Vagina (tissue), 2 donors: Measurements from ENCODE around the gene EML6.

Experiments
- POLR2A ChIP-seq, 2 donors: fragments of 450-650 bp; IDR thresholded peaks; one replicate each; pipeline ENCODE4 v1.6.1; 2017; ENCODE audit warnings: antibody characterized with exemption in 2 of 2, mild to moderate bottlenecking in 2 of 2, moderate library complexity in 2 of 2
- TF ChIP-seq, protein P1 (sequence below), 3 experiments: fragments of 450-650 bp in 2 of 3; fragments of 200-600 bp in 1 of 3; sonication (generic) in 1 of 3; IDR thresholded peaks; one replicate each; pipeline ENCODE4 v1.5.1; 2017 to 2019; ENCODE audit warnings: antibody characterized with exemption in 3 of 3, mild to moderate bottlenecking in 2 of 3, moderate library complexity in 2 of 3

DNA sequence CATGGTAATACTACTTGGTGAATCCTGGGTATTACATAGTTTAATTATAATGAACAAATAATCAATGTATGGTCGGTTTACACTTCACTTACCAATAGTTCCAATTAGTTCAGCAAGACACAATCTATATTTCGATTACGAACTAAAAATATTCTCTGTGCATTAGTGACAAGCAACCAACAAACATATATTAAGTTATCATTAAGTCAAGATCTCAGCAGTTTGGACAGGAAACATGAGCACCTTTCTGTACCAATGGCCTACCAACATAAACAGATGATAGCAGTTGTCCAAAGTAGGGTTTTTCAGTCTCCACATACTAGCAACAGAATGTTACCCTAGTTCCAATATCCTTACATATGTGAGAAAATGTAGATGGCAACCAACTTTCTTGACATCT, 294.0 kb downstream of the EML6 start:
- TF ChIP-seq, protein P1, sequence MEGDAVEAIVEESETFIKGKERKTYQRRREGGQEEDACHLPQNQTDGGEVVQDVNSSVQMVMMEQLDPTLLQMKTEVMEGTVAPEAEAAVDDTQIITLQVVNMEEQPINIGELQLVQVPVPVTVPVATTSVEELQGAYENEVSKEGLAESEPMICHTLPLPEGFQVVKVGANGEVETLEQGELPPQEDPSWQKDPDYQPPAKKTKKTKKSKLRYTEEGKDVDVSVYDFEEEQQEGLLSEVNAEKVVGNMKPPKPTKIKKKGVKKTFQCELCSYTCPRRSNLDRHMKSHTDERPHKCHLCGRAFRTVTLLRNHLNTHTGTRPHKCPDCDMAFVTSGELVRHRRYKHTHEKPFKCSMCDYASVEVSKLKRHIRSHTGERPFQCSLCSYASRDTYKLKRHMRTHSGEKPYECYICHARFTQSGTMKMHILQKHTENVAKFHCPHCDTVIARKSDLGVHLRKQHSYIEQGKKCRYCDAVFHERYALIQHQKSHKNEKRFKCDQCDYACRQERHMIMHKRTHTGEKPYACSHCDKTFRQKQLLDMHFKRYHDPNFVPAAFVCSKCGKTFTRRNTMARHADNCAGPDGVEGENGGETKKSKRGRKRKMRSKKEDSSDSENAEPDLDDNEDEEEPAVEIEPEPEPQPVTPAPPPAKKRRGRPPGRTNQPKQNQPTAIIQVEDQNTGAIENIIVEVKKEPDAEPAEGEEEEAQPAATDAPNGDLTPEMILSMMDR (IDR thresholded peaks at IDR 0.05): no peak
- no peak for TF ChIP-seq POLR2A (IDR thresholded peaks at IDR 0.05)
